Measurements from ENCODE around the gene YY1.
"Not testable (repeated sequence)": the region's sequence is repeated elsewhere in the genome, so short reads cannot be mapped to it uniquely, and the experiment has no call there.

Gene YY1

GRCh38 chr14:100241279-100241678, 2.3 kb downstream of the YY1 start:
- no peak for DNase-seq

DNA sequence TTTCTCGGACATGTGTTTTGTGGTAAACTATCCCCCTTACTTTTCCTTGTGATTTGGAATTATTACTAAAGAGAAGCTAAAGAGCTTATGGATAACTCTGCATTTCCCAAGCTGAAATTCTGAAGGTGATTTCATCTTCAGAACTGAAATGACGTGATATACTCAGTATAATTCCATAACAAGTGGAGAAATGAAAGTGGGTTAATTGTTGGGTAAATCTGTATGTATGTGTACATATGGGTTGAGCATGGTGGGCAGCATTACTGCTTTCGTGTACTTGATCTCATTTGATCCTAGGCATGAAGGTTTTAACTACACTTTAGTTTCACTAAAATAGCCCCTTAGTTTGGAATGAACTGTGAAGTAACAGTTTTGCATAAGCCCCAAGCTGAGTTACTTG, 4.1 kb downstream of the YY1 start:
- DNase-seq = no peak

- DNase-seq = no peak
These were observed 8.0 kb downstream of the YY1 start for GRCh38 chr14:100246809-100247428.

- DNase-seq = no peak
These were observed 12.0 kb downstream of the YY1 start for GRCh38 chr14:100250732-100251465.

DNA sequence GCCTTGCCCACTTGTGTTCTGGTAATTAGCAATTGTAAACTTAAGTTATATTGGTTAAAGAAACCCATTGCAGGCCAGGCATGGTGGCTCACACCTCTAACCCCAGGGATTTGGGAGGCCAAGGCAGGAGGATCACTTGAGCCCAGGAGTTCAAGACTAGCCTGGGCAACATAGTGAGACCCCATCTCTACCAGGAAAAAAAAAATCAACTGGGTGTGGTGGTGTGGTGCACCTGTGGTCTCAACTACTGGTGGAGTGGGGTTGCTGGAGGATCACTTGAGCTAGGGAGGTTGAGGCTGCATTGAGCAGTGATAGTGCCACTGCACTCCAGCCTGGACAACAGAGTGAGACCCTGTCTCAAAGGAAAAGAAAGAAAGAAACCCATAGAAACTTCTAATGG, 13.7 kb downstream of the YY1 start:
- DNase-seq = no peak

- no peak for DNase-seq
These were observed 17.5 kb downstream of the YY1 start for GRCh38 chr14:100256339-100256895.

GRCh38 chr14:100261621-100262020, 22.7 kb downstream of the YY1 start:
- no peak for DNase-seq

DNA sequence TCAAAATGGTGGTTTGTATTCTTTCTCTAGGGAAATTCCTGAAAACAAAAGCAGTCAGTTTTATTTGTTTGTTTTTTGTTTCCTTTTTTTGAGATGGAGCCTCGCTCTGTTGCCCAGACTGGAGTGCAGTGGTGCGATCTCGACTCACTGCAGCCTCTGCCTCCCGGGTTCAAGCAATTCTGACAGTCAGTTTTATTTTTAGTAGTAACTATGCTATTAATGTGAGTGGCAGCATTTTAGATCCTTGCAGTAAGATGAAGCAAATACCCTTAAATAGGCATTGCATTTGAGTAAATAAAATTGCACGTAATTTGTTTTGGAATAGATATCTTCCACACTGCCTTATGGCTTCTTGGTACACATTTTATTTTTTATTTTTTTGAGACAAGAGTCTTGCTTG, 23.6 kb downstream of the YY1 start:
- no peak for DNase-seq

GRCh38 chr14:100263141-100263540, 24.2 kb downstream of the YY1 start:
- DNase-seq = no peak

DNA sequence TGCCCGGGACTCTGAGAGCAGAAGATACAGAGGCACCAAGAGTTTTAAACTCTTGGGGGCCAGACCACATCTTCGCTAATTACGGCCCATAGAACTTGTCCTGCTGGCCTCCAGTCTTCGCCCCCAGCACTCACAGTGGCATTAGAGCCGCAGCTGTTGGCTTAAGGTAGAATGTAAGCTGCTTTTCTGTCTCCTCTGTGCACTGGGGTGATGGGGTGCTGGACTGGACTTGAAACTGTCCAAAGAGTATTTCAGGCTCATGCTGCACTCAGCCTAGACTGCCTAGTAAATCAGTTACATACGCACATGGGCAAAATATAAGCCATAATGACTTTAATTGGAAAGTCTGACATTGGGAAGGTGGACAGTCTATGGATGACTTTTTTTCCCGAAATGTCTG, 29.0 kb downstream of the YY1 start:
- no peak for DNase-seq

GRCh38 chr14:100268591-100269207, 29.8 kb downstream of the YY1 start:
- no peak for DNase-seq

GRCh38 chr14:100271247-100271939, 32.4 kb downstream of the YY1 start:
- peak in 1 of 56 donors; percentile 15 for DNase-seq

DNA sequence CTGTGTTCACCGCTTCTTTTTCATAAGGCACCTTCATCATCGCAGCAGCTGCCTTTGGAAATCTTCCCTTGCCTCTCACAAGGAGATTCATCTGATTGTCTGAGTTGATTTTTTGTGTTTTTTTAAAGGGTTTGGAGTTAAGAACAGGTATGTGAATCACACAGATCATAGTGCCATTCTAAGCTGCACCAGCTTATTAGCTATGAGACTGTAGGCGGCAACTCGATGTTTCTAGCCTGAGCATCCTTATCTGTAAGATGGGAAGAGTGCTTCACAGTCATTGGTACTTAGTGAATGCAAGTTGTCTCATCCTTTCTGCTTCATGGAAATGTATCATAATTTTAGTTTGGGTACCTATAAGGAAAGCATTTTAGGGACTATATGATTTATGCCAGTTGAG, 35.3 kb downstream of the YY1 start:
- peak in 3 of 56 donors; percentile 16 to 40 (median 24) for DNase-seq

GRCh38 chr14:100275214-100275613, 36.3 kb downstream of the YY1 start:
- no peak for DNase-seq

GRCh38 chr14:100278702-100279101, 39.8 kb downstream of the YY1 start:
- no peak for DNase-seq

DNA sequence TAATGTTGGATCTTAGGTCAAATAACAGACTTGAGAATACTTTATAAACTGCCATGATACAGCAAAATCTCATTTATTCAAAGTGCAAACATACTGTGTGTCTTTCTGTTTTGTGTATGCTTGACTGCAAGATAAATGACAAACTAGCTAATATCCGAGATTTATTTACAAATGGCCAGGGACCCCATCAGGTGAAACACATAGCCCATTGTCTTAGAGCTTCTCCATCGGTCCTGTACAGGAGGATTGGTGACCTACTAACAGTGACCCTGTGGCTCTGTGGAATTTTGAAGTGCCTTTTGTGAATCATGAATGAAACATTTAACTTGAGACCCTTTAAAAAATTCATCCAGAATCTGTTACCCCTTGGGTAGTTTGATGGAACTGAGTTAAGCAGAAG, 40.2 kb downstream of the YY1 start:
- DNase-seq = no peak

GRCh38 chr14:100279563-100279962, 40.6 kb downstream of the YY1 start:
- DNase-seq = no peak

DNA sequence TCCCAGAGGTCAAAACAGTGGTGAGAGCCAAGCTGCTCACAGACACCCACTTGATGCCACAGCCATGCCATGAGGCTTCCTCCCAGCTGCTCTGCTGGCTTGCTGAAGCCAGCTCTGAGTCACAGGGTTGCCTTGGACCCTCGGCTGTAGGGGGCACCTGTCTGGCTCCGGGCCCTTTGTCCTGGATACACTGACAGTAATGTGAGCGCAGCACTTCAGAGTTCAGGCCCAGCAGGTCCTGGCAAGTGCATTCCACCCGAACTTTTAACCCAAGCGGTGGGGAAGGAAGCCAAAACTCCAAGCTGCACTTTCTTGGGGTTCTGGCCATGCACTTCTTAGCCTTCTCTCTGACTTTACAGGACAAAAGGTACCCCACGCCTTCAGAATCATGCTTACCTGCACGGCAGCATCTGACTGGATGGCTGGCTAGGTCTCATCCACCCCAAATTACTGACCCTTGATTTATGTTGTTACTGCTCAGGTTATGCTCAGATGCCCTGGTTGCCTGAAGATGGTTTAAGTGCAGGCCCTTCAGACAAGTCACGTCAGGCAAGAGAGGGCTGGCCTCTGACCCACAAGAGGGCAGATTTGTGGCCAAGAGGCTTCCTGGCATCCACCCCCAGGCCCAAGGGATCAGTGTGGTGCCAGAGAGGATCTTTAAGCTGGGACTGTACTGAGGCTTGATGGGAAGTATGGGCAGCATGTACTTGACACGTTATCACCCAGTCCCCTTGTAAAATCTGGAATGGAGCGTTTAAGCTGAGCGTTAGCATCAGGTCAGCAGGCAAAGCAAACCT, 42.5 kb downstream of the YY1 start:
- no peak for DNase-seq

DNA sequence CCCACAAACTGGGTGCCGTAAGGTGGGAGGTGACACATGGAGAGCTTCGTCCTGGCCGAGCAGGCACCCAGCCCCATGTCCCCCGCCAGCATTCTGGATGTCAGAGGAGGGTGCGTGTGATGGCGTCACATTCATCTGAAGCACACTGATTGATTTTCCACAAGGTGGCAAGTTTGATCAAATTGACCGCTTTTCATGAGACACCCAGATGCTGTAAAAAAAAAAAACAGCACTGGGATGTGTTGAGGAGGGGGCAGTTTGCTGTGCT, 43.1 kb downstream of the YY1 start:
- no peak for DNase-seq

- no peak for DNase-seq
These were observed 43.9 kb downstream of the YY1 start for GRCh38 chr14:100282766-100283419.

DNA sequence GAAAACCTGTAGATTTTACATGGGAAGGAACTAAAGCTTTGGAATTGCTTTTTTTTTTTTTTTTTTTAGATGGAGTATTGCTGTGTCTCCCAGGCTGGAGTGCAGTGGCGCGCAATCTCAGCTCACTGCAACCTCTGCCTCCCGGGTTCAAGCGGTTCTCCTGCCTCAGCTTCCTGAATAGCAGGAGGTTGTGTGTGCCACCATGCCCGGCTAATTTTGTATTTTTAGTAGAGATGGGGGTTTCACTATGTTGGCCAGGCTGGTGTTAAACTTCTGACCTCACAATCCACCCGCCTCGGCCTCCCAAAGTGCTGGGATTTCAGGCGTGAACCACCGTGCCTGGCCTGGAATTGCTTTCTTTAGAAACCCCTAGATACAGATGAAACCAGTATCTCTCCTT, 44.5 kb downstream of the YY1 start:
- not testable (repeated sequence) for DNase-seq

Data from nucleus accumbens (tissue), 56 donors.